ENCODE results near the gene CDH23.

DNA sequence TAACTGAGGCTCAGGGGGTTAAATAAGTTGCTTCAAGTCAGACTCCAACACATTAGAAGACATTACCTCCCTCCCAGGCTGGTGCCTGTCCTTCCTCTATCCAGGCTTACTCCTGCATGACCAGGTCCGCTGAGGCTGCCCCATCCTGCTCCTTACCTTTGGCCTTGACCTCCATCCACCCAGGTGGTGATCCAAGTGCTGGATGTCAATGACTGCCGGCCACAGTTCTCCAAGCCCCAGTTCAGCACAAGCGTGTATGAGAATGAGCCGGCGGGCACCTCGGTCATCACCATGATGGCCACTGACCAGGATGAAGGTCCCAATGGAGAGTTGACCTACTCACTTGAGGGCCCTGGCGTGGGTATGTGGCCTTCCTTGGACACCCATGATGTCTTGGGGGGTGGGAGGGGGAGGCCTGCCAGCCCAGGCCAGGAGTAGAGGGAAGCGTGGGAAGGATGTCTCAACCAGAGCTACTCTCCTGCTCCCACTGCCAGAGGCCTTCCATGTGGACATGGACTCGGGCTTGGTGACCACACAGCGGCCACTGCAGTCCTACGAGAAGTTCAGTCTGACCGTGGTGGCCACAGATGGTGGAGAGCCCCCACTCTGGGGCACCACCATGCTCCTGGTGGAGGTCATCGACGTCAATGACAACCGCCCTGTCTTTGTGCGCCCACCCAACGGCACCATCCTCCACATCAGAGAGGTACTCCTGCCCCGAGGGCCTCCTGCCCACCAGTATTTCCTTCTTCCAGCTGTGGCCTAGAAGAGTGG is 406.2 kb downstream of the CDH23 start:
- TF ChIP-seq, protein P1, sequence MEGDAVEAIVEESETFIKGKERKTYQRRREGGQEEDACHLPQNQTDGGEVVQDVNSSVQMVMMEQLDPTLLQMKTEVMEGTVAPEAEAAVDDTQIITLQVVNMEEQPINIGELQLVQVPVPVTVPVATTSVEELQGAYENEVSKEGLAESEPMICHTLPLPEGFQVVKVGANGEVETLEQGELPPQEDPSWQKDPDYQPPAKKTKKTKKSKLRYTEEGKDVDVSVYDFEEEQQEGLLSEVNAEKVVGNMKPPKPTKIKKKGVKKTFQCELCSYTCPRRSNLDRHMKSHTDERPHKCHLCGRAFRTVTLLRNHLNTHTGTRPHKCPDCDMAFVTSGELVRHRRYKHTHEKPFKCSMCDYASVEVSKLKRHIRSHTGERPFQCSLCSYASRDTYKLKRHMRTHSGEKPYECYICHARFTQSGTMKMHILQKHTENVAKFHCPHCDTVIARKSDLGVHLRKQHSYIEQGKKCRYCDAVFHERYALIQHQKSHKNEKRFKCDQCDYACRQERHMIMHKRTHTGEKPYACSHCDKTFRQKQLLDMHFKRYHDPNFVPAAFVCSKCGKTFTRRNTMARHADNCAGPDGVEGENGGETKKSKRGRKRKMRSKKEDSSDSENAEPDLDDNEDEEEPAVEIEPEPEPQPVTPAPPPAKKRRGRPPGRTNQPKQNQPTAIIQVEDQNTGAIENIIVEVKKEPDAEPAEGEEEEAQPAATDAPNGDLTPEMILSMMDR (IDR thresholded peaks at IDR 0.05): no peak
- no peak for TF ChIP-seq POLR2A (IDR thresholded peaks at IDR 0.05)

Measured in adrenal gland (tissue), 5 donors.